HepG2 (cell line): Measurements from ENCODE around the gene MEI1. TPM values are rescaled to one million over a fixed set of nuclear protein-coding genes. Genes with fewer than 3 reads are reported as not detected.
A peak's percentile ranks its signal among the peaks of the same experiment; 100 is the strongest.

ENCODE experiments used
- ADNP ChIP-seq: sonication (generic); formaldehyde crosslinking; IDR thresholded peaks from 2 replicates; pipeline ENCODE4 v1.4.0; 2020; ENCODE audit warnings: missing genetic modification reagents
- CAMTA2 ChIP-seq: sonication (generic); formaldehyde crosslinking; IDR thresholded peaks from 2 replicates; pipeline ENCODE4 v1.4.0; 2020; ENCODE audit warnings: mild to moderate bottlenecking, missing genetic modification reagents, borderline replicate concordance
- ERF ChIP-seq: IDR thresholded peaks from 2 replicates; pipeline ENCODE4 v1.6.1; 2018; ENCODE audit warnings: missing biosample characterization, missing genetic modification reagents
- FOXM1 ChIP-seq: sonication (generic); formaldehyde crosslinking; IDR thresholded peaks from 2 replicates; pipeline ENCODE4 v1.5.0; 2020; ENCODE audit warnings: missing genetic modification reagents
- GATAD1 ChIP-seq: IDR thresholded peaks from 2 replicates; pipeline ENCODE4 v1.6.1; 2016; ENCODE audit warnings: missing genetic modification reagents, missing compliant biosample characterization
- KAT8 ChIP-seq: IDR thresholded peaks from 2 replicates; pipeline ENCODE4 v1.6.1; 2016; ENCODE audit warnings: missing genetic modification reagents, missing compliant biosample characterization
- MAFF ChIP-seq: IDR thresholded peaks from 2 replicates; pipeline ENCODE4 v1.6.1; 2011; ENCODE audit warnings: low read depth, low read length, improper control_type of control experiment
- MBD4 ChIP-seq: IDR thresholded peaks from 2 replicates; pipeline ENCODE4 v1.6.1; 2012; ENCODE audit warnings: low read length, inconsistent platforms, borderline replicate concordance
- NFYB ChIP-seq: sonication (generic); formaldehyde crosslinking; IDR thresholded peaks from 2 replicates; pipeline ENCODE4 v1.4.0; 2020; ENCODE audit warnings: missing genetic modification reagents
- PBX2 ChIP-seq: IDR thresholded peaks from 2 replicates; pipeline ENCODE4 v1.6.1; 2016; ENCODE audit warnings: control low read depth
- SALL2 ChIP-seq: sonication (generic); formaldehyde crosslinking; IDR thresholded peaks from 2 replicates; pipeline ENCODE4 v1.8.1; 2023; ENCODE audit warnings: mild to moderate bottlenecking, missing genetic modification reagents, inconsistent platforms
- SP1 ChIP-seq, 2 experiments: fragments of 450-650 bp in 1 of 2; sonication (generic) in 1 of 2; formaldehyde crosslinking in 1 of 2; IDR thresholded peaks; 2 replicates each; pipeline versions ENCODE4 v1.4.0 to v1.6.1; 2016 to 2020; ENCODE audit warnings: missing genetic modification reagents in 1 of 2
- ZNF136 ChIP-seq: sonication (generic); formaldehyde crosslinking; IDR thresholded peaks from 2 replicates; pipeline ENCODE4 v1.8.1; 2022; ENCODE audit warnings: low read depth, mild to moderate bottlenecking, moderate library complexity, missing genetic modification reagents
- ZNF138 ChIP-seq: sonication (generic); formaldehyde crosslinking; IDR thresholded peaks from 2 replicates; pipeline ENCODE4 v1.5.0; 2020; ENCODE audit warnings: mild to moderate bottlenecking, low read depth, missing genetic modification reagents
- ZNF205 ChIP-seq: IDR thresholded peaks from 2 replicates; pipeline ENCODE4 v1.6.1; 2018; ENCODE audit warnings: missing biosample characterization, missing genetic modification reagents
- ZNF264 ChIP-seq: sonication (generic); formaldehyde crosslinking; IDR thresholded peaks from 2 replicates; pipeline ENCODE4 v1.4.0; 2020; ENCODE audit warnings: missing genetic modification reagents
- ZNF30 ChIP-seq: sonication (generic); formaldehyde crosslinking; IDR thresholded peaks from 2 replicates; pipeline ENCODE4 v1.5.0; 2020; ENCODE audit warnings: mild to moderate bottlenecking, missing genetic modification reagents
- ZNF326 ChIP-seq: sonication (generic); formaldehyde crosslinking; IDR thresholded peaks from 2 replicates; pipeline ENCODE4 v1.4.0; 2020; ENCODE audit warnings: missing genetic modification reagents, borderline replicate concordance
- ZNF430 ChIP-seq: sonication (generic); formaldehyde crosslinking; IDR thresholded peaks from 2 replicates; pipeline ENCODE4 v1.9.0; 2021; ENCODE audit warnings: mild to moderate bottlenecking, missing genetic modification reagents
- ZNF441 ChIP-seq: sonication (generic); formaldehyde crosslinking; IDR thresholded peaks from 2 replicates; pipeline ENCODE4 v1.7.0; 2021; ENCODE audit warnings: missing genetic modification reagents, borderline replicate concordance
- ZNF570 ChIP-seq: sonication (generic); formaldehyde crosslinking; IDR thresholded peaks from 2 replicates; pipeline ENCODE4 v1.4.0; 2020; ENCODE audit warnings: mild to moderate bottlenecking, missing genetic modification reagents, borderline replicate concordance
- ZNF644 ChIP-seq: IDR thresholded peaks from 2 replicates; pipeline ENCODE4 v1.6.1; 2016; ENCODE audit warnings: low read depth
- ZNF781 ChIP-seq: sonication (generic); formaldehyde crosslinking; IDR thresholded peaks from 2 replicates; pipeline ENCODE4 v1.5.1; 2020; ENCODE audit warnings: borderline replicate concordance, mild to moderate bottlenecking, missing genetic modification reagents; ENCODE audit errors: not compliant biosample characterization
- ZNF816 ChIP-seq: sonication (generic); formaldehyde crosslinking; IDR thresholded peaks from 2 replicates; pipeline ENCODE4 v1.8.0; 2022; ENCODE audit warnings: missing genetic modification reagents, mild to moderate bottlenecking, borderline replicate concordance
- ZNF879 ChIP-seq: sonication (generic); formaldehyde crosslinking; IDR thresholded peaks from 2 replicates; pipeline ENCODE4 v1.8.1; 2023; ENCODE audit warnings: missing genetic modification reagents
- polyA plus RNA-seq, 8 experiments: library from polyadenylated mRNA; depleted of rRNA in 3 of 8; stranded (reverse) in 7 of 8; unstranded in 1 of 8; fragments of >200 nt; fragmentation: Illumina TruSeq in 4 of 8; extraction: Trizol in 4 of 8; gene quantifications; 2 replicates each; pipeline versions ENCODE4 v1.2.1 to v1.2.3, GENCODE V29; 2011 to 2016; ENCODE audit warnings: low read depth in 4 of 8, missing spikeins in 1 of 8, mixed read lengths in 1 of 8; ENCODE audit not compliant: insufficient read depth in 1 of 8
- total RNA-seq, 5 experiments: library from RNA; depleted of rRNA; stranded (reverse); fragments of >200 nt; fragmentation: Illumina TruSeq; extraction: Trizol; gene quantifications; 2 replicates each; pipeline ENCODE4 v1.2.3, GENCODE V29; 2016; ENCODE audit warnings: low read depth in 1 of 5
- TF ChIP-seq, protein P1 (sequence below): sonication (generic); formaldehyde crosslinking; IDR thresholded peaks from 2 replicates; pipeline ENCODE4; 2020; ENCODE audit warnings: missing genetic modification reagents, mild to moderate bottlenecking, borderline replicate concordance

Gene MEI1
- total and polyA plus RNA-seq, 2 of the 13 experiments (the other 11 are each of a cell fraction or from before 2014, with no cell fraction given): 0.75 to 1.9 TPM

GRCh38 chr22:41697126-41697775 lies 2.1 kb upstream of the MEI1 start (continued):
- TF ChIP-seq MBD4 (no peak), SALL2 (CRISPR knock-in tag) (no peak), ZNF879 (CRISPR knock-in tag) (no peak), ZNF430 (CRISPR knock-in tag) (peak; percentile 61; the same call in 1 of the 2 replicates), ERF (CRISPR knock-in tag) (peak; percentile 57; the same call in 1 of the 2 replicates), ZNF644 (CRISPR knock-in tag) (no peak), ZNF781 (CRISPR knock-in tag) (peak; percentile 58), KAT8 (peak; percentile 40; the same call in 1 of the 2 replicates), ZNF326 (CRISPR knock-in tag) (no peak), MAFF (no peak), CAMTA2 (CRISPR knock-in tag) (no peak), SP1 (IDR thresholded peaks at IDR 0.05) (no peak), SP1 (CRISPR knock-in tag; IDR thresholded peaks at IDR 0.05) (no peak), ZNF138 (no peak), ZNF30 (CRISPR knock-in tag) (no peak), ZNF441 (no peak), ZNF264 (CRISPR knock-in tag) (no peak), PBX2 (CRISPR knock-in tag) (no peak), ZNF570 (CRISPR knock-in tag) (no peak), GATAD1 (no peak), ADNP (CRISPR knock-in tag) (no peak), ZNF205 (CRISPR knock-in tag) (0 out of 2 replicates have a peak, but pooled peaks have one; percentile 26), FOXM1 (CRISPR knock-in tag) (no peak), NFYB (CRISPR knock-in tag) (no peak), ZNF136 (no peak), ZNF816 (no peak)
- TF ChIP-seq, protein P1, sequence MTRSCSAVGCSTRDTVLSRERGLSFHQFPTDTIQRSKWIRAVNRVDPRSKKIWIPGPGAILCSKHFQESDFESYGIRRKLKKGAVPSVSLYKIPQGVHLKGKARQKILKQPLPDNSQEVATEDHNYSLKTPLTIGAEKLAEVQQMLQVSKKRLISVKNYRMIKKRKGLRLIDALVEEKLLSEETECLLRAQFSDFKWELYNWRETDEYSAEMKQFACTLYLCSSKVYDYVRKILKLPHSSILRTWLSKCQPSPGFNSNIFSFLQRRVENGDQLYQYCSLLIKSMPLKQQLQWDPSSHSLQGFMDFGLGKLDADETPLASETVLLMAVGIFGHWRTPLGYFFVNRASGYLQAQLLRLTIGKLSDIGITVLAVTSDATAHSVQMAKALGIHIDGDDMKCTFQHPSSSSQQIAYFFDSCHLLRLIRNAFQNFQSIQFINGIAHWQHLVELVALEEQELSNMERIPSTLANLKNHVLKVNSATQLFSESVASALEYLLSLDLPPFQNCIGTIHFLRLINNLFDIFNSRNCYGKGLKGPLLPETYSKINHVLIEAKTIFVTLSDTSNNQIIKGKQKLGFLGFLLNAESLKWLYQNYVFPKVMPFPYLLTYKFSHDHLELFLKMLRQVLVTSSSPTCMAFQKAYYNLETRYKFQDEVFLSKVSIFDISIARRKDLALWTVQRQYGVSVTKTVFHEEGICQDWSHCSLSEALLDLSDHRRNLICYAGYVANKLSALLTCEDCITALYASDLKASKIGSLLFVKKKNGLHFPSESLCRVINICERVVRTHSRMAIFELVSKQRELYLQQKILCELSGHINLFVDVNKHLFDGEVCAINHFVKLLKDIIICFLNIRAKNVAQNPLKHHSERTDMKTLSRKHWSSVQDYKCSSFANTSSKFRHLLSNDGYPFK (CRISPR knock-in tag): no peak
